NCI-H774 (cell line): ENCODE data around the gene ZNF385A.

ENCODE experiments used
- DNase-seq: peaks from one replicate; lab custom pipeline; 2025; lab: John Stamatoyannopoulos, UW

The ZNF385A gene

GRCh38 chr12:54373649-54374561 lies 10.6 kb downstream of the ZNF385A start:
- DNase-seq = no peak

GRCh38 chr12:54372113-54372806 lies 12.3 kb downstream of the ZNF385A start:
- no peak for DNase-seq

GRCh38 chr12:54371328-54372112 lies 13.0 kb downstream of the ZNF385A start:
- no peak for DNase-seq

- DNase-seq = no peak
Measured at GRCh38 chr12:54370171-54370730, 14.3 kb downstream of the ZNF385A start.

GRCh38 chr12:54369597-54370131 lies 14.9 kb downstream of the ZNF385A start:
- no peak for DNase-seq

GRCh38 chr12:54368709-54369596 lies 15.6 kb downstream of the ZNF385A start:
- peak; percentile 72 for DNase-seq

- DNase-seq = no peak
Measured at GRCh38 chr12:54368025-54368708, 16.4 kb downstream of the ZNF385A start.

- DNase-seq = no peak
Measured at GRCh38 chr12:54364413-54364812, 20.1 kb downstream of the ZNF385A start, which contains the start of gene GPR84. Gene GPR84 (minus strand): TSS chr12:54364486. CDS start chr12:54363851, 635 bp downstream.

GRCh38 chr12:54363618-54364017 lies 20.9 kb downstream of the ZNF385A start:
- no peak for DNase-seq

GRCh38 chr12:54363047-54363446 lies 21.5 kb downstream of the ZNF385A start:
- DNase-seq = no peak

GRCh38 chr12:54360717-54361456 lies 23.6 kb downstream of the ZNF385A start:
- peak; percentile 81 for DNase-seq

GRCh38 chr12:54359762-54360351 lies 24.7 kb downstream of the ZNF385A start:
- DNase-seq = no peak

GRCh38 chr12:54358945-54359761 lies 25.4 kb downstream of the ZNF385A start:
- peak; percentile 99 for DNase-seq

GRCh38 chr12:54358191-54358944 lies 26.2 kb downstream of the ZNF385A start:
- peak; percentile 26 for DNase-seq

GRCh38 chr12:54357506-54358190 lies 26.9 kb downstream of the ZNF385A start:
- DNase-seq = no peak

- DNase-seq = no peak
Measured at GRCh38 chr12:54356951-54357356, 27.6 kb downstream of the ZNF385A start.

GRCh38 chr12:54356228-54356627 lies 28.3 kb downstream of the ZNF385A start:
- no peak for DNase-seq
